Measurements from ENCODE around the gene CENPM.
A peak's percentile ranks its signal among the peaks of the same experiment; 100 is the strongest.

Gene CENPM, protein sequence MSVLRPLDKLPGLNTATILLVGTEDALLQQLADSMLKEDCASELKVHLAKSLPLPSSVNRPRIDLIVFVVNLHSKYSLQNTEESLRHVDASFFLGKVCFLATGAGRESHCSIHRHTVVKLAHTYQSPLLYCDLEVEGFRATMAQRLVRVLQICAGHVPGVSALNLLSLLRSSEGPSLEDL

DNA sequence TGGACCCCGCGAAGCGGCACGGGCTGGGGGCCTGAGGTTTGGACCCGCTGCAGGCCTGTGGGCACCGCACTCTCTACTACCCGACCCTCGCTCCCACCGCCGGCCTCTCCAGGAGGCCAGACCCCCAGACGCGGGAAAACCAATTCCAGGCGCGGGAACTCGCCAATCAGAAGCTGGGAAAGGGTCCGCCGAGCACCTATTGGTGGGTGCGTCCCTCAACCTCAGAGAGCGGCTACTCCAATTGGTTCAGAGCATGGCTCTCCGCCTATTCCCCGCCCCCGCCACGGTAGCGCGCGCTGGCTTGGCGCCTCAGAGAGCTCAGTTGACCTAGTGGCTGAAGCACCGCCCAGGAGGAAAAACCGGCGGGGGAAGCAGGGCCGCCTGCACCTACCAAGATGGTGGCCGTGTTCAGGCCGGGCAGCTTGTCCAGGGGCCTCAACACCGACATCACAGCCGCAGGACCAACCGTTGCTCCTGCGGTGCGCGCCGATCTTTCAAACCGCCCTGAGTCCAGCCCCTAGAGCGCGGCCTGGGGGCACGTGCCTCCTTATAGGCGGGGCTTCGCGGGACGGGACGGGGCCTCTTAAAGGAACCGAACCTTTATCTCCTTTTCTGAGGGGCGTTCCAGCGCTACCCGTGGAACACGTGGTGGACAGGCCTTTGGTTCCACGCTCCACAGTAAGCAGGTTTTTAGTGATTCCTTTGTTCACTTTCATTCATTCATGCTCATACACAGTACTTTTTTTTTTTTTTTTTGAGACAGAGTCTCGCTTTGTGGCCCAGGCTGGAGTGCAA lies at the start of gene CENPM:
Gene CENPM, minus strand, starts transcription at position 524 of the 795 bp plus-strand sequence. Its CDS starts 76 bp downstream, at position 448.
- ATAC-seq (peak; percentile 95), DNase-seq (peak; percentile 96)

DNA sequence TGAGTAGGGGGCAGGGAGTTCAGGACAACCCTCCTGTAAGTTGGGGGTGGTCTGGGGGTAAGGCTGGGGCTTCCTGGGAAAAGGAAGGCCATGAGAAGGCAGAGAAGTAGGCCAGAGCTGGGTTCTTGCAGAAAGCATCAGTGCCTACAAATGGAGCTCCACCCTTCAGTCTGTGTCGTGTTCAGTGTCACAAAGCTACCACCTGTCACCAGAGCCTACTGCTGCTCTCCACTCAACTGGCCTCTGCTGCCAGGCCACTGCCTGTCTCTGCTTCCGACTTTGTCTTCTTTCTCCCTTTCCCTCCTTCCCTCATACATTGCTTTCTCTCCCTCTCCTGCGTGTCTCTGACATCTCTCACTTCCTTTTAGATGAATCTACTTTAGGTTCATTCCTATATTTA lies 48.3 kb upstream of the CENPM start:
- no peak for DNase-seq
- ATAC-seq, result no peak

DNA sequence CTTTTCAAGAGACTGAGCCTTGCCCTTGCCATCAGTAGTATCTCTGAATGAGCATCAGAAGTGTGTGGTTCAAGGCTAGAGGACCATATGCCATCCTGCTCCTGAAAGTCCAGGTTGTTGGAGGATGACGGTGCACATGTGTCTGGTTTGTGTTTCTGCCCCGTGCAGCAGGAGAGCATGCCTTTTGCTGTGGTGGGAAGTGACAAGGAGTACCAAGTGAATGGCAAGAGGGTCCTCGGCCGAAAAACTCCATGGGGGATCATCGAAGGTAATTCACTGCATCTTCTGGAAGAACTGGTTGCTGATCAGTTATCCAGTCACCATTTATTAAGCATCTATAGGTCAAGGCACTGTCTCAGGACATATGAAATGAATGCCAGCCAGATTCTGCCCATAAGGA lies 45.5 kb upstream of the CENPM start:
- DNase-seq, result no peak
- ATAC-seq, result no peak

DNA sequence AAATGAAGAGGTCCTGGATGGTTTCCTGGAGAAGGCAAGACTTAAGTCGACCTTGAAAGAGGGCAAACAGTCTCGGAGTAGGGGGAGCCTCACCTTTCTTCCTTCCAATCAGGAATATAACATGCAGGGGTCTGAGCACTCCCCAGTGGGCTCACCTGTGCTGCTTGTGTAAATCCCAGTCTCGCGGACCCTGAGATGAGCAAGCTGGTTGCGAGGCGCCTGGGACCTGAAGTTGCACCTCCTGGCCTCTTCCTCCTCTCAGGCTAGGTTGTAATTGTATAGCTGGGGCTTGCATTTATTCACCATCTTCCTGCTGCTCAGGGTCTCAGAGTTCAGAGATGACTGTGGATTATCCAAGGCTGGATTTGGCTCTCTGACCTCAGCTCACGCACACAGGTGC lies 44.2 kb upstream of the CENPM start:
- no peak for DNase-seq

DNA sequence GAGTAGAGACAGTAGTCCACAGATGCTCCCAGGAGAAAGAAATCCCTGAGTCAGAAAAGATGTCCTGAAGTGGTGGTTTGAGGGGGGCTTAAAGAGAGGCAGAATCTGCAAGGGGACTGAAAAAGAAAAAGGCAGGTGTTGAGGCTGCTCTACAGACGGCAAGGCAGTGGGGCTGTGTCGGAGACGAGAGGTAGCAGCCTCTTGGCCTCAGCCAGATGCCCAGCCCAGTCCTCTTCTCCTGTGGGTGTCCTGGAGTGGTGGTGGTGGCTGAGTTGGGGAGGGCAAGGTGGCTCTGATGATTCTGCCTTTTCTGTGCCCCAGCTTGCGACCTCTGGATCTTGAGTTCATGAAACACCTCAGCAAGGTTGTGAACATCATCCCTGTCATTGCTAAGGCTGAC lies 42.3 kb upstream of the CENPM start:
- ATAC-seq, result no peak
- DNase-seq, result no peak

More for the DNA sequence above, 44.2 kb upstream of the CENPM start:
- no peak for ATAC-seq

DNA sequence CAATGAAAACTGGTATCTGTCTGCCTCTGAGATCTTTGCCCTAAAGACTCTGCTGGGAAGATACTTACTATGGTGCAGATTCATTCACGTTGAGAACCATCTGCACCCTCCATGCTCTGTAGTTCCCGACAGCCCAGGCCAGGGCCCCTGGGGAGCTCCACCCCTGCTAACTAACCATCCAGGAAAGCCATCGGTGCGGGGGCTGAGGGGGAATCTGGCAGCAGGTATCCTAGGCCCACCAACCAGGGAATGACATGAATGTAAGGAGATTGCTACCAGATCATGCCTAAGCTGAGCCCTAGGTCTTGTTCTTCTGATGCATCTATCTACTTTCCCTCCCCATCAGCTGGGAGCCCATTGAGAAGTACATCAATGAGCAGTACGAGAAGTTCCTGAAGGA lies 40.3 kb upstream of the CENPM start:
- no peak for DNase-seq
- no peak for ATAC-seq

DNA sequence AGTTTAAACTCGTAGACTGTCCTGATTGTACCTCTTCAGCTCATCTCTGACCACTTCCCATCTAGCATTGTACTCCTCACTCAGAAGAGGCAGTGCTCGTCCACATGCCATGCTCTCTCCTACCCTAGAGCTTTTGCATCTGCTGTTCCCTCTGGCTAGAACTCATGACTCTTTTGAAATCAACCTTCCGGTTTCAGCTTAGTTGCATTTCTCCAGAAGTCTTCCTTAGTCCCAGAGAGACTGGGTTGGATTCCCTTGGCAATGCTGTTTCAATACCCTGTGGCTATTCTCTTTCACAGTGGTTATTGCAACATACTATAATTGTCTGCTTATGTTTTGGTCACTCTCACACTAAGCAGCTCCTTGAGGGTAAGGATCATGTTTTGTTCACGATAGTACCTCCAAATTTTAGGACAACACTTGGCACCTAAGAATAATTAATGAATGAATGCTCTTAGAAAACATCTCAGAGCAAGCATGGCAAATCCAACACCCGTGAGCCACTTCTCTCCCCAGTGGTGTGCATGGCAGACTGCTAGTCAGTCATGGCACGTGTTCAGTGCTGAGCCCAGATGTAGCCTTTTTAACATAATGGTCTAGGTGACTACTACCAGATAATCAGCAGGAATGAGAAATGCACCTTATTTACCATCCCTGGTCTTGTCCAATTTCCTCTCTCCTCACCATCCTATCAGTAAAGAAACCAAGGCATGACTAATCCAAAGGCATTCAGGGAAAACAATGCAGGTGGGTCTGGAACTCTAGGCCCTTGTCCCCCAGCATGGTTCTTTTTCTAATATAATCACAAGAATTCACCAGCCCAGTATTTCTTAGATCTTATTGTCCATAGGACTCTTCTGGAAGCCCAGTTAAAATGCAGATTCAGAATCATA lies 36.8 kb upstream of the CENPM start:
- DNase-seq (no peak), ATAC-seq (no peak)

DNA sequence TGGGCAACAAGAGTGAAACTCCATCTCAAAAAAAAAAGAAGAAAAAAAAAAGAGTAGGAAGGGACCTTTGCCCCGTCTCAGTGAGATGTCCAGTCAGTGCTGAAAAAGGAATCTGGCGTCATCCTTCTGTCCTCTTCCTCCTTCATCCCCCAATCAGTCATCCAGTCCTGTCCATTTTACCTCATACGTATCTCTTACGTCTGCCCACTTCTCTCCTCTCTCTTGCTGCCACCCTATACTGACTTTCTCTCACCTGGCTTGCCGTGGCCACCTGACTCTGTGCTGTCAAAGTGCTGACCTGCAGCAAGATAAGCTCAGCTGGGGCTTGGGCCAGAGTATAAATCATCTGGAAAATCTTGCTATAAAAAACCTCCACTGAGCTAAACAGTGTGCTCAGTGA lies 35.9 kb upstream of the CENPM start:
- no peak for ATAC-seq
- DNase-seq, result no peak

DNA sequence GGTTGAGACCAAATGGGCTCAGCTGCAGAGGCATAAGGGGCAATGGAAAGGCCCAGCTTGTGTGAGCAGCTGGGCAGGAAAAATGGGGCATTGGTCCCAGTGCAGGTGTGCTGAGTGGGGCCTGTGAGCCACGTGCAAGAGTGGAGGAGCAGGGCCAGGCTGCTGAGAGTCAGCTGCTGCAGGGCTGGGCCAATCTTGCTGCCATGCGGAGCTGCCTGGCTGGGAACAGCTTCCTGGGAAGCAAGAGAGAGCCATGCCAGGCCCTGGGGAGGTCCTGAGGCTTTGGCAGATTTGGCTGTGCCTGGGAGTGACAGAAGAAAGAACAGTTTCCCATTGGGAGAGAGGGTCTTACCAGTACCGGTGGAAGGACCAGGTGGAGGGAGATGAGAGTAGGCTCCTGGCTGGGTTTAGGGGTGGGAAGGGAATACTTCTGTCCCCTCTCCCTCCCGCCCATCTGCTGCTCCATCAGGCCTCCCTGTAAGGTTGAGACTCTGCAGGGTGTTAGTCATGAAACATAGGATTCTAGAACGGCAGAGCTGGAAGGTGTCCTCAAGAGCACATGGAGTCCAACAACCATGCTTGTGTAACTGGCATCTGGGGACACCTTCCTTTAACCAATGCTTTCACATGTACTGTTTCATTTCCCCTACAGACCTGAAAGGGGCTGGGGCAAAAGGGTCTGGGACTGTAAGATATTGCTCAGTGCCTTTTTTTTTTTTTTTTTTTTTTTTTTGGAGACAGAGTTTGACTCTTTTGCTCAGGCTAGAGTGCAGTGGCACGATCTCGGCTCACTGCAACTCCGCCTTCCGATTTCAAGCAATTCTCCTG lies 32.7 kb upstream of the CENPM start:
- ATAC-seq, result no peak

DNA sequence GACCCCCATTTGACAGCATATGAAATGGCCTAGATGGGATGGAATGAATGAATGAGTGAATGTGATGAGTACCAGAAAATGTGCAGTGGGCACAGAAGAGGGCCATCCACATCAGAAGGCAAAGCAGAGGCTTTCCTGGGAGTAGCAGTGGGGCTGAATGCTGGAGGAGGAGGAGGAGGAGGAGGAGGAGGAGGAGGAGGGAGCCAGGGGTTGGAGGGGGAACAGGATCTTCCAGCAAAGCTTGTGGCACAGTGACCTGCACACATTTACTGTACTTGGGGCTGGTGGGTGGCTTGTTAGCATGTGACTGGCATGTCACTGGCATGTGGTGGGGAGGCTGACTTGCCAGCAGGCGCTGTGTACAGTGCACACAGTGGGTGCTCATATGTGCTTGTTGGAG lies 31.8 kb upstream of the CENPM start:
- DNase-seq (no peak), ATAC-seq (no peak)

More for the DNA sequence above, 32.7 kb upstream of the CENPM start:
- DNase-seq, result no peak

DNA sequence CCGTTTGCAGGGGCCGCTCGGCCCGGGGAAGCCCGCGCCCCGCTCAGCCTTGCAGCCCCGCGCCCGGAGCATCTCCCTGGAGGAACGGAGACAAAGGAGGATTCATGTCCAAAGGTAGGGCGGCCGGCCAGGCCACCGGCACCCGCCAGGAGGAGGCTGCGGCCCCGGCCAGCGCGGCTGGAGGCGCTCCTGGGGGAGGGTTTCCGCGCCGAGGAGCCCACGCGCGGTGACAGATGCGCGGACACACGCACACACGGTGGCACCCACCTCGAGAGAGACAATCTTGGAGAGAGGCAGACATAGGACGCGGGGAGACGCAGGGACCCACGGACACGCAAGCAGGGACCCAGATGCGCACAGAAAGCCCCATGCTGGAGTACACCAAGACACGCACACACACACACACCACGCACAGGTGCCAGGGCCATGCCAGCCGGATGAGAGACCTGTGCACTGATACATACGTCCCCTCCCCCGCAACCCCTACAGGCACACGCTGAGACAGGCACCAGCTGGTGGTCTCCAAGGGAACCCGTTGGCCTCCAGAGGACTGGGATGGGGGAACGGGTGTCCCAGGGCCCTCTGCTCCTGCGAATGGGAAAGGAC lies 30.1 kb upstream of the CENPM start:
- no peak for ATAC-seq
- DNase-seq, result no peak

DNA sequence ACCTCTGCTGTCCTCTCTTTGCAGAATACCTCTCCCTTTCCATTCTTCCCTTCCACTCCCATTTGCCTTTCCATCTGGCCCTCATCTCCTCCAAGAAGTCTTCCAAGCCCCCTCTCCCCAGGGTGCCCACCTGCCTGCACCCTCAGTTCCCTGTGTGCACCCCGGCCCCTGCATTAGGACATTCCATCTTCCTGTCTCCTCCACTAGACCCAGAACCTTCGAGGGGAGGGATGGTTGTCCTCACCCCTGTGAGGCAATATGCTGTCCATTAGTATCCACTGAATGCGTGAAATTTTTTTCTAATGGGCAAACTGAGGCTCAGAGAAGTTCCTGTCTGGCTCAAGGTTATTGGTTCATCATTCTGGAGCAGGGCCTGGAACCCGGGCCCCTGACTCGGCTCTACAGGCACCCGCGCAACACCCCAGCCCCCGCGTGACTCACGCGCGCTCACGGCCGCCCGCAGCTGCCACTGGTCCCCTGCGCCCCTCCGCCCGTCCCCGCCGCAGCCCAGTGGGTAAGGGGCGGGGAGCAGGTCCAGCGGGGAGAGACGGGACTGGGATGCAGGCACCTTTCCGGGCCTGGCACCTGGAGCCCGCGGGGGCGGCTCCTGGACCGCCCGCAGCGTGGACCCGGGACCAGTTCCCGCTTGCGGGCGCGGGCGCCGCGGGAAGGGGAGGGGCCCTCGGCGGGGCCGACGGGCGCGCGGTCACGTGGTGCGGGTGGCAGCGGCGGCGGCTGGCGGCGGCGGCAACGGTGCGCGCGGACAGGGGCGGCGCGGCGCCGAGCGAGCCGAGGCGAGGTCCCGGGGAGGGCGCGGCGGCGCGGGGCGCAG lies 29.3 kb upstream of the CENPM start:
- DNase-seq (peak; percentile 57), ATAC-seq (peak; percentile 19)

DNA sequence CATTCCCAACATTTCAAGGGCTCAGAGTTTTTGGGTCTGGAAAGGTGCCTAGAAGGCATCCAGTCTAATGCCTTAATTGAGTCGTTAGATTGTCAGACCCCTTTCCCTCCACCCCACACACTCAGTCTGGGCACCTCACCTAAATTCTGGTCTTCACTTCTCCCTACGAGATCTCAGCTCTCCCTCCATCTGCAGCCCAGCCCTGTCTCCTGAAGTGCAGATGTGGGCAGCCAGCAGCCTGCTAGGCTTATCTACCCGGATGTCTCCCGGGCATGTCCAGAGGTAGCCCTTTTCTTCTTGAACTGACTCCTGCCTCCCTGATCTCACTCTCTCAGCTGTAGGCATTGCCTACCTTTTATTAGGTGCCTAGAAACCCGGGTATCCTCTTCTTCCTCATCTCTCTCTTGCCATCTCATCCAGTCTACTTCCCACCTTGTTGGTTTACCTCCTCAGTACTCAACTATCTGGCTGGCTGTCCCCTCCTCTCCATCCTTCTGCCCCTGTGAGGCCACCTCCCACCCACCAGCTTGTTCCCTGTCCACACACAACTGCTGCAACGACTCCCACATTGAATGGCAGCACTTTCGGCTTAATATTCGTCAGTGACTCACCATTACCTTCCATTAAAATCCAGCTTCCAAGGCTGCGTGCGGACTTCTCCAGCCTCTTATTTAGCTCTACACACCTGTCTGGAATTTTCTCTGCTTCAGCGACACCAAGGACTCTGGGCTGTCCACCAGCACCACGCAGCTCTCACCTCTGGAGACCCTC lies 28.5 kb upstream of the CENPM start:
- no peak for ATAC-seq
- no peak for DNase-seq

DNA sequence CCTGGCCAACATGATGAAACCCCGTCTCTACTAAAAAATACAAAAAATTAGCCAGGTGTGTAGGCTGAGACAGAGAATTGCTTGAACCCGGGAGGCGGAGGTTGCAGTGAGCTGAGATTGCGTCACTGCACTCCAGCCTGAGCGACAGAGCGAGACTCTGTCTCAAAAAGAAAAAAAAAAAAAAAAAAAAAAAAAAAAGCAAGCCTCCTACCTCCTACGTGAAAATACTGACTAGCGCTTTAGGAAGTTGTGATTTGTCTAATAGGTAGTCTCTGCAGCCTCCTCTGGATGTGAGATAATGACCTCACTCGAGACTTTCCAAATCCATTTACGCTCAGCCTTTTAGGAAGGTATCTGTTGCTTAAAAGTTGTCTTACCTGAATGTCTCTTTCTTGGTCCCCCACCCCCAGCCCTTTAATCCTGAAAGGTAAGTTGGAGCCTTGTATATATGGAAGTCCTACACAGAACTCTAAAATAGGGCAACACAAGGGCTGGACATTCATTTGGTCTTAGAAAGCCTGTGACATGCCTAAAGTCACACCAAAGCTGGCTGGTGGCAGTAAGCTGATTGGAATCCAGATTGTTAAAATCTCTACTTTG lies 27.8 kb upstream of the CENPM start:
- ATAC-seq (no peak), DNase-seq (no peak)

DNA sequence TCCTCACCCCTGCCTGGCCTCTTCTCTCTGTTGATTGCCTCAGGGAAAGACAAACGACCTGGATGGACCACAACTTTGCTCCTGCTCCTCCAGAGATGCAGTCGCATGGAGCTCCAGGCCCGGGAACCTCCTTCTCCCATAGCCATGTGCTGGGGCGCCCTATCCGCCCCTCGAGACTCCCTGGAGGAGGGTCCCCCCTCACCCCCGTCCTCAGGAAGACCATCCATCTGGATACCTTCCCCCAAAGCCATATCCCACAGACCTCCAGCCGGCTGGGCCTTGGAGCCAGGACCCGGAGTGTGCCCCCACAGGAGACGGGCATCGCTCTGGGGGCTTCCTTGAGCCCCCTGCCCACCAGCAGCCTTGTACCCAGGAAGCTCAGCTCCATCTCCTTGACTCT lies 24.5 kb upstream of the CENPM start:
- ATAC-seq, result no peak

DNA sequence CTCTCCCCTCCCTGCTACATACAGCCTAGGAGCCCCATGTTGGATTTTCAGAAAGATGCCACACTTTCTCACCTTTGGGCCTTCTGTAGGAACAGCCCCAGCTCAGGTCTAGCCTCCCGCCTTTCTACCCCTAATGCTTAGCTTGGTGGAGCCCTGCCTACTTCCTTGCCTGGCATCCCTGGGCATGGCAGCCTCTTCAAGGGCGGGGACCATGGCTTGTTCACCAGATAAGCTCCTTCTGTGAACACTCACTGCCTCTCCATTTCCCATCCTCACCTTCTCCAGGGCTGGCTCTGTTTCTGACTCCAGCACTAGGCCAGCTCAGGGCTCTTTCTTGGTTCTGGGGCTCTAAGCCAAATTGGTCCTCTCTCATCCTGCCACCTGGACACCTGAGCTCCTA lies 23.6 kb upstream of the CENPM start:
- no peak for ATAC-seq

More for the DNA sequence above, 24.5 kb upstream of the CENPM start:
- DNase-seq, result no peak

DNA sequence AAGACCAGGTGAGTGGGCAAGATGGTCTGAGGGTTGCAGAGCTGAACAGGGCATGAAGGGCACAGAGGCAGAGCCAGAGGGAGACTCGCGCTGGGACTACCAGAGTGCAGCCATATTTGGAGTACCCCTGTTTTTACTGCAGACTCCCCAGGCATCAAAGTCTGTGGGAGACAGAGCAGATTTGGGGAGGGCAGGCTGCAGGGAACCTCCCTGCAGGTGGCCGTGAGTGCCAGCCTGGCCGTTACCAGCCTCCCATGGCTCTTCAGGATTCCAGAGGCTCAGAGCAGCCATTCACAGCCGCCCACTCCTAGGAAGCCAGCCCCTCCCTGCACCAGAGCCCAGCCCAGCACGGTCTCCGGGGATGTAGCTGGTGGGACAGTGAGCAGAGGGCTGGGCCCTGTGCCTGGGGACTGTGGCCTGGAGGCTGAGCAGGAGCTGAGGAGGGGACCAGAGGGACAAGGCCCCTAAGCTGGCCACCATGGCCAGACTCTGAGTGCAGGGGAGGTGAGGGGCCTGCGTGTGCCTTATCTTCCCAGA lies 22.2 kb upstream of the CENPM start, which contains the start of gene SEPTIN3:
Gene SEPTIN3, plus strand, starts transcription at position 334 of the 537 bp plus-strand sequence. CDS start 2,050 bp downstream, outside the sequence.
- ATAC-seq (no peak), DNase-seq (no peak)

More for the DNA sequence above, 23.6 kb upstream of the CENPM start:
- DNase-seq, result no peak

DNA sequence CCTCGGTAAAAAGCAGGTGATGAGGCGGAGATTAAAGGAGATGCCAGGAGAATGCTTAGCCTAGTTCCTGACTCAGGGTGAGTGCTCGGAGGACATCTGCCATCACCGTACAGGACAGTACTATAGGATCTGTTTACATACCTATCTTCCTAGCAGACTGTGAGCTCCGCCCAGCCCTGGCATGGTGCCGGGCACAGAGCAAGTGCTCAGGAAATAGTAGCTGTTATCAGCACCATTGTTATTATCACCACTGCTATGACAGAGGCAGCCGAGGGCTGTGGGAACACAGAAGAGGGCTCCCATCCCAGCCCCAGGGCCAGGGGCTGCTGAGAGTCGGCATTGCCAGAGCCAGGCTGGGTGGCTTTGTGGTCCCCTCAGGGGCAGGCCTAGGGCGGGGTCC lies 21.6 kb upstream of the CENPM start:
- DNase-seq, result no peak

More for the DNA sequence above, 21.6 kb upstream of the CENPM start:
- ATAC-seq, result no peak

Measured in stimulated activated naive CD8-positive, alpha-beta T cell treated with anti-CD3 and anti-CD28 coated beads, Interleukin-15, Interleukin-2, amounts not matched to agents 100 U/mL and 50 U/mL, for 24 hours (primary cell).